ENCODE results near the gene VANGL1.

The VANGL1 gene

GRCh38 chr1:115690972-115691371 is 49.2 kb downstream of the VANGL1 start:
- Histone ChIP-seq H3K36me3 (no peaks in the 10 kb centered on the region), H3K27me3 (peaks cover 1% of the 10 kb centered on the region; the same call in 1 of the 2 replicates), H3K4me3 (ENCODE audit: low read depth, low read length) (no peak overlapping the region), H3K9me3 (no peaks in the 10 kb centered on the region), H3K4me1 (no peaks in the 10 kb centered on the region)
- DNase-seq, result no peak
- no peak for TF ChIP-seq CTCF (IDR thresholded peaks at IDR 0.05; ENCODE audit: low read depth, low read length)

- no peak overlapping the region for H3K4me3 ChIP-seq (ENCODE audit: low read depth, low read length)
- peaks cover 2% of the 10 kb centered on the region; the same call in 1 of the 2 replicates for H3K27me3 ChIP-seq
- H3K36me3 ChIP-seq, result no peaks in the 10 kb centered on the region
- no peaks in the 10 kb centered on the region for H3K9me3 ChIP-seq
- H3K4me1 ChIP-seq, result no peaks in the 10 kb centered on the region
- TF ChIP-seq CTCF (IDR thresholded peaks at IDR 0.05; ENCODE audit: low read depth, low read length), result no peak
- no peak for DNase-seq
Measured at GRCh38 chr1:115692224-115692623, 50.5 kb downstream of the VANGL1 start.

GRCh38 chr1:115694805-115695204 is 53.0 kb downstream of the VANGL1 start:
- Histone ChIP-seq H3K36me3 (no peaks in the 10 kb centered on the region), H3K4me1 (no peaks in the 10 kb centered on the region), H3K27me3 (peaks cover 2% of the 10 kb centered on the region; the same call in 1 of the 2 replicates), H3K4me3 (ENCODE audit: low read depth, low read length) (no peak overlapping the region), H3K9me3 (no peaks in the 10 kb centered on the region)
- TF ChIP-seq CTCF (IDR thresholded peaks at IDR 0.05; ENCODE audit: low read depth, low read length), result no peak
- DNase-seq, result no peak

GRCh38 chr1:115697619-115698018 is 55.8 kb downstream of the VANGL1 start:
- Histone ChIP-seq H3K4me3 (ENCODE audit: low read depth, low read length) (no peak overlapping the region), H3K4me1 (no peaks in the 10 kb centered on the region), H3K27me3 (peaks cover 2% of the 10 kb centered on the region; the same call in 1 of the 2 replicates), H3K9me3 (no peaks in the 10 kb centered on the region), H3K36me3 (no peaks in the 10 kb centered on the region)
- TF ChIP-seq CTCF (IDR thresholded peaks at IDR 0.05; ENCODE audit: low read depth, low read length), result no peak
- DNase-seq, result no peak

- Histone ChIP-seq H3K27me3 (peaks cover under 1% of the 10 kb centered on the region; the same call in 1 of the 2 replicates), H3K4me3 (ENCODE audit: low read depth, low read length) (no peak overlapping the region), H3K36me3 (no peaks in the 10 kb centered on the region), H3K4me1 (no peaks in the 10 kb centered on the region), H3K9me3 (no peaks in the 10 kb centered on the region)
- no peak for TF ChIP-seq CTCF (IDR thresholded peaks at IDR 0.05; ENCODE audit: low read depth, low read length)
- DNase-seq, result no peak
Measured at GRCh38 chr1:115701090-115701489, 59.3 kb downstream of the VANGL1 start.

GRCh38 chr1:115702959-115703358 is 61.2 kb downstream of the VANGL1 start:
- H3K9me3 ChIP-seq, result no peaks in the 10 kb centered on the region

More at GRCh38 chr1:115702959-115703358, 61.2 kb downstream of the VANGL1 start:
- Histone ChIP-seq H3K36me3 (no peaks in the 10 kb centered on the region), H3K27me3 (no peaks in the 10 kb centered on the region), H3K4me3 (ENCODE audit: low read depth, low read length) (no peak overlapping the region), H3K4me1 (no peaks in the 10 kb centered on the region)
- no peak for TF ChIP-seq CTCF (IDR thresholded peaks at IDR 0.05; ENCODE audit: low read depth, low read length)
- no peak for DNase-seq
